Effector memory CD4-positive, alpha-beta T cell (primary cell): ENCODE results near the gene KCNQ5.

ENCODE experiments used
- DNase-seq, 3 donors: peaks; one replicate each; pipeline ENCODE4 v3.0.0-alpha.2; 2020
- H3K27ac ChIP-seq: 2 replicates; pipeline ENCODE4 v1.7.0; 2013; ENCODE audit warnings: mild to moderate bottlenecking, low read length, moderate library complexity; ENCODE audit not compliant: insufficient read depth, poor library complexity, severe bottlenecking
- H3K27me3 ChIP-seq: replicated peaks from 2 replicates; pipeline ENCODE4 v1.7.0; 2013; ENCODE audit warnings: mild to moderate bottlenecking, low read length; ENCODE audit not compliant: insufficient read depth, control insufficient read depth, poor library complexity, severe bottlenecking
- H3K36me3 ChIP-seq: 2 replicates; pipeline ENCODE4 v1.7.0; 2013; ENCODE audit warnings: mild to moderate bottlenecking, low read length, moderate library complexity; ENCODE audit not compliant: control insufficient read depth, insufficient read depth
- H3K4me1 ChIP-seq: 2 replicates; pipeline ENCODE4 v1.7.0; 2013; ENCODE audit warnings: low read length, mild to moderate bottlenecking; ENCODE audit not compliant: control insufficient read depth, insufficient read depth, poor library complexity, severe bottlenecking
- H3K4me3 ChIP-seq: 2 replicates; pipeline ENCODE4 v1.7.0; 2013; ENCODE audit warnings: low read length, low read depth, mild to moderate bottlenecking; ENCODE audit not compliant: insufficient read depth, poor library complexity, severe bottlenecking
- H3K9me3 ChIP-seq: 2 replicates; pipeline ENCODE4 v1.7.0; 2013; ENCODE audit warnings: mild to moderate bottlenecking, low read length, moderate library complexity; ENCODE audit not compliant: control insufficient read depth

KCNQ5 gene

GRCh38 chr6:72728706-72729343, 107.0 kb downstream of the KCNQ5 start:
- H3K9me3 ChIP-seq = no peaks in the 10 kb centered on the region
- no peaks in the 10 kb centered on the region for H3K36me3 ChIP-seq
- H3K27ac ChIP-seq = no peak overlapping the region
- DNase-seq = no peak
- H3K4me1 ChIP-seq = no peaks in the 10 kb centered on the region
- H3K4me3 ChIP-seq = no peak overlapping the region
- no peaks in the 10 kb centered on the region for H3K27me3 ChIP-seq

- Histone ChIP-seq H3K27me3 (no peaks in the 10 kb centered on the region), H3K4me1 (no peaks in the 10 kb centered on the region), H3K4me3 (no peak overlapping the region), H3K9me3 (no peaks in the 10 kb centered on the region), H3K36me3 (no peaks in the 10 kb centered on the region), H3K27ac (no peak overlapping the region)
- no peak for DNase-seq
These were observed 111.2 kb downstream of the KCNQ5 start for GRCh38 chr6:72733045-72733444.

DNA sequence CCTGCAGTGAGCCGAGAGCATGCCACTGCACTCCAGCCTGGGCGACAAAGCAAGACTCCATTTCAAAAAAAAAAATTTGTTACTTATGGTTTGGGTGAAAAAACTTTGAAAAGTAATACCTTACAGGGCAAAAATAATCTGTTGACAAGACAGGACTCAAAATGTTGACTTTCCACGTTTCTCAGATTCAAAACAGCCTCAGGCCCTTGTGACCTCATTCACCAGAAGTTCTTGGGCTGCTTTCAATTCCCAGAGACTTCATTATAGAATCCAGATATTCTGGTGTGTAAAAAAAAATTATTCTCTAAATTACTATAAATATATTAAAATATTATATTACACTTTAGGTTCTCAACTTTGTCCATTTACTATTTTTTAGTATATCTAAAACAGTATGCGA, 116.2 kb downstream of the KCNQ5 start:
- H3K9me3 ChIP-seq = no peaks in the 10 kb centered on the region
- no peaks in the 10 kb centered on the region for H3K4me1 ChIP-seq
- H3K4me3 ChIP-seq = no peak overlapping the region
- DNase-seq = no peak
- no peak overlapping the region for H3K27ac ChIP-seq
- H3K36me3 ChIP-seq = no peaks in the 10 kb centered on the region
- no peaks in the 10 kb centered on the region for H3K27me3 ChIP-seq

DNA sequence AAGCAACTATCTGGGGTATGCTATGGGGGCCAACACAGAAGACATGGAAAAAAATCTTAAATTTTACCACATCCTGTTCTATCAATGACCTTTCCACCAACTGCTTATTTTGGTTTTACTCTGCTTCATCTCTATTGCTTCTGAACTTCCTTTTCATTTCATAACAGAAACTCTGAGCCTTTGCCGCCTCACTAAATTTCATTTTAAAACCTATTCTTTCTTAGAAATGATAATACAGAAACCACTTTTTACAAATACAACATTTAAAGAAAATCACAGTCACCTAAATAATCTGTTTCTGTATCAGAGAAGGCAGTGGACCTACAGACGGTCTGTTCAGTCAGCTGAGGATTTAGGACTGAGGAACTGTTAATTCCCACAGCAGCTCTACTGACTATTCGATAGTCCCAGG, 117.5 kb downstream of the KCNQ5 start:
- no peaks in the 10 kb centered on the region for H3K9me3 ChIP-seq
- H3K27ac ChIP-seq = no peak overlapping the region
- no peaks in the 10 kb centered on the region for H3K27me3 ChIP-seq
- no peak overlapping the region for H3K4me3 ChIP-seq
- no peaks in the 10 kb centered on the region for H3K4me1 ChIP-seq
- no peak for DNase-seq
- no peaks in the 10 kb centered on the region for H3K36me3 ChIP-seq

GRCh38 chr6:72740135-72740534, 118.3 kb downstream of the KCNQ5 start:
- H3K36me3 ChIP-seq = no peaks in the 10 kb centered on the region
- no peak overlapping the region for H3K27ac ChIP-seq
- no peak overlapping the region for H3K4me3 ChIP-seq
- no peak for DNase-seq
- no peaks in the 10 kb centered on the region for H3K9me3 ChIP-seq
- no peaks in the 10 kb centered on the region for H3K27me3 ChIP-seq
- no peaks in the 10 kb centered on the region for H3K4me1 ChIP-seq

GRCh38 chr6:72741083-72741482, 119.2 kb downstream of the KCNQ5 start:
- Histone ChIP-seq H3K27me3 (no peaks in the 10 kb centered on the region), H3K27ac (no peak overlapping the region), H3K4me1 (no peaks in the 10 kb centered on the region), H3K36me3 (no peaks in the 10 kb centered on the region), H3K4me3 (no peak overlapping the region), H3K9me3 (no peaks in the 10 kb centered on the region)
- DNase-seq = no peak

- Histone ChIP-seq H3K27me3 (no peaks in the 10 kb centered on the region), H3K4me3 (no peak overlapping the region), H3K27ac (no peak overlapping the region), H3K9me3 (no peaks in the 10 kb centered on the region), H3K36me3 (no peaks in the 10 kb centered on the region), H3K4me1 (no peaks in the 10 kb centered on the region)
- no peak for DNase-seq
These were observed 120.3 kb downstream of the KCNQ5 start for GRCh38 chr6:72742001-72742673.

DNA sequence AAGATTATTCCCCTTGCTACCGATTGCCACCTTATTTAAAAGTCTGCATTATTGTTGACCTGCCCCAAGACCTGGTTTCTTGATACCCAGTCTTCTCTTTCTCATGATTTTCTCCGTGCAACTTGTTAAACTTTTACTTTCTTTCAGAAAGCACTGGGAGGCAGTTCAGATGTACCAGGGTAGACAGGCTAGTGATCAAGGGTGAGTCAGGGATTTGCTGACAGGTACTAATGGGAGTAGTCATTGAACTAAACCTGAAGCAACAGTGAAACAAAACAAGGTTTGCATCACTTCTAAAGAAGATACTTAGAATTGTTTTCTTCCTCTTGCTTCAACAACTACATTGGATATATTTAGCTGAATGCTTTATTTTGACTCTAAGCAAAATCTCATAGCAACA, 124.4 kb downstream of the KCNQ5 start:
- Histone ChIP-seq H3K27ac (no peak overlapping the region), H3K27me3 (no peaks in the 10 kb centered on the region), H3K4me1 (no peaks in the 10 kb centered on the region), H3K36me3 (no peaks in the 10 kb centered on the region), H3K4me3 (no peak overlapping the region), H3K9me3 (no peaks in the 10 kb centered on the region)
- no peak for DNase-seq

- no peak overlapping the region for H3K27ac ChIP-seq
- DNase-seq = no peak
- H3K27me3 ChIP-seq = no peaks in the 10 kb centered on the region
These were observed 126.9 kb downstream of the KCNQ5 start for GRCh38 chr6:72748759-72749158.

DNA sequence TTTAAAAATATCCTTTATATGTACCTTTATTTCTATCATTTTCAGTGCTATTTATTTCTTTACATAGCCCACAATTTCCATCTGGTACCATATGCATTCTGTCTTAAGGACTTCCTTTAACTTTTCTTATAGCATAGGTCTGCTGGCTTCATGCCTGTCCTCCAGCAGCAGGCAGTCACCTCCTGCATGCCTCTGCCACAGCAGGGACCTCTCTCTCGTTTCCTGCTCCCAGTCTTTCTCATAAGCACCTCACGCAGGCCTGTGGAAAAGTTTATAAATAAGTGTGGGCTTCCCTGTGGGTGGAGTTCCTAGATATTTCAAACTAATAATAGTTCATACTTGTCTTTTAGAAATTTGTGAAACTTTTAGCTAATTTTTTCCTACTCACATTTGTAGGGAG, 133.9 kb downstream of the KCNQ5 start:
- no peaks in the 10 kb centered on the region for H3K4me1 ChIP-seq
- DNase-seq = no peak
- H3K4me3 ChIP-seq = no peak overlapping the region
- H3K36me3 ChIP-seq = no peaks in the 10 kb centered on the region
- no peaks in the 10 kb centered on the region for H3K9me3 ChIP-seq
- no peak overlapping the region for H3K27ac ChIP-seq
- no peaks in the 10 kb centered on the region for H3K27me3 ChIP-seq

More at GRCh38 chr6:72748759-72749158, 126.9 kb downstream of the KCNQ5 start:
- Histone ChIP-seq H3K4me1 (no peaks in the 10 kb centered on the region), H3K9me3 (no peaks in the 10 kb centered on the region), H3K4me3 (no peak overlapping the region), H3K36me3 (no peaks in the 10 kb centered on the region)
